Stimulated activated CD4-positive, alpha-beta T cell treated with anti-CD3 and anti-CD28 coated beads, Interleukin-2, amount 100 ng/mL, for 24 hours (primary cell): ENCODE data around the gene CHN2.
"Not testable (repeated sequence)": the region's sequence is repeated elsewhere in the genome, so short reads cannot be mapped to it uniquely, and the experiment has no call there.

Experiments used
- DNase-seq, 2 donors: peaks; one replicate each; pipeline ENCODE4 v3.0.0-alpha.2; 2020

Gene CHN2

DNA sequence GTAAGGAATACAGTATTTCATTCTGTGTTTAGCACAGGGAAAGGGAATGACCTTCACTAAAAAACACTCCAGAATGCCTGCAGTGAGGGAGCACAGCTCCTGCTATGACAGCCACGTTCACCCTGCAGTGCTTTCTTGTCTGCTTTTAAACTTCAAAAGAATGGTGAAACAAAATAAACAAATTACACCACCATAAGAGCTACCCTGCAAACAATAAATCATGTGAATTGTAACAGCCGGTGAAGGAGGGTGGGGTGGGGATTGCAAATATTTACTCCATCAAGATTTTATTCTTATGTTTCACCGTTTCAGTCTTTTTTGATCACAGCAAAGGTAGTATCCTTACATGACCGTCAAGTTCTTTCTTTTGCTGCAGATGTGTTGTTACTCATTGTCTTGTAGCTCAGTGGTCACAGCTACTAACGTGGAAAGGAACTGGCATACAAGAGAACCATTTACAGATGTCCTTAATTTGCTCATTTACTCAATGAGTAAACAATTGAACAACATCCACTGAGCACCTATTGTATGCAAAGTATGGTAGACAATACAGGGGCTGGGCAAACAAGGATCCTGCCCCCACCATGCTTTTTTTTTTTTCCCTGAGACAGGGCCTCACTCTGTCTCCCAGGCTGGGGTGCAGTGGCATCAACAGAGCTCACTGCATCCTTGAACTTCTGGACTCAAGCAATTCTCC lies 4.1 kb upstream of the CHN2 start:
- DNase-seq: no peak

DNA sequence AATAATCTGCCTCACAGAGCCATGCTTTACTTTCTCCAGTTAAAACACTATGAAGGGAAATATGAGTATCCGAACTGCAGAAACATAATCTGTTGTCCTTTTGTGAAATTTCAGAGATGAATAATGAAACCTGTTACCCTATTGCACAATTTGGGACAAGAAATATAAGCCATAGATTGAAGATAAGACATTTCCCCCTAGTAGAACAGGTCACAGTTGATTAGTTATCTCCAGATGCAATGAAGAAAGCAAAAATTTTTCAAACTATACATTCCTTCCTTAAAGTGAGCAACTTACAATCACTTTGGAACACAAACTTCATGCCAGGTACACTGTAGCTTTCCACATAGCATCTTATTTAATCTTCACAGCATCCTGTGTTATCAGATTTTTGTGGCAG lies 2.3 kb upstream of the CHN2 start:
- no peak for DNase-seq

DNA sequence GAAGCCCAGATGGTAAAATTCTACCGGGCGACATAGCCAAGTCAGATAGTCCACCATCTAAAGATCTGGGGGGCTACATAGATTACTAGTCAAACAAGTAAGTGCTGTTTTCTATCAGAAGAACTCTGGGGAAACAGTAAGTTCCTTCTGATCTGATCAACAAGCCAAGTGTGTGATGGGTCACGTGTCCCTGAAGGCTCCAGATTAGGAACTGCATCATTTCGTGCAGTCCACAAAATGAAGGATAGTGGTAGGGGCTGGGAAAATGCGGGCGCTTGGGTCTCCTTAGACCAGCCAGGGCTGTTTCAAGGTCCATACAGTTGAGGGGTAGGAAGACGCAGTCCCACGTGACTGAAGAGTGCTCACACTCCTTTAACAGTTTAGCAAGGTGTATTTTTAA lies 1.8 kb upstream of the CHN2 start:
- no peak for DNase-seq

DNA sequence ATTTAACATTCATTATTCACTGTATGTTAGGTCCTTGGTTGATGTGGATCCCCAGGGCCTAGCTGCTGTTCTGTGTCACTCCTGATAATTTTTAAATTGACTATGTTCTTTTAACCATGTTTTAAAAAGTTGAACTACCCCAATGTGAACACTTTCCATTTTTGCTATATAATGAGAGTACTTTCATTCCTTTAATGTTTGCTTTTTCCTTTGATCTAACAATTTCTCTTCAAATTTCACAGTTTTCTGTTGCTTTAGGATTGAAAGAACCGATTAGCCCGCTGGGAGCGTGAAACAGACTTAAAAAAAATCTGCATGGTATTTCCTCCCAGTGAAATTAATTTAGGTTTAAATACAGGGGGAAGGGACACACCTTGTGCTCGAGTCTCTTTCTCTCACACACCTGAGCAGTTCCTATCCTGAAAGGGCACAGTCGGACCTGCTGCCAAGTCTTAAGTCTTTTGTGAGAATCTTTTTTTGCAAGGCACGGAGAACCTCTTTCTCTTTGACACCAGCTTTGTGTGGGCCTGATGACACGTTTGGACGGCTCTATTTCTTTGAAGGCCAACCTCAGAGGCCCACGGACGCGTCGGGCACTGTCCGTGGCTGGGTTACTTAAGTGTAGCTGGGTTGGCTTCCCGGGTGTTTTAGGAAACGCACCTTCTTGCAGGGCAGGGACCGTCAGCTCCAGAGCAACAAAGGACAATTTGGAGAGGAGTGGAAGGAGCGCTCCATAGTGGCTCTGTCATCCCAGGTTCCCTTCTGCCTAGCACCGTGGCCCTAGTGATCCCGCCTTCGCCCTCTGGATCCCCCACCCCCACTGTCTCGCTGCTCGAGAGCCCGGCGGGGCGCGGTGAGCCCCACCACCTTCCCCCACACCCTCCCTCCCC lies 1.0 kb upstream of the CHN2 start:
- DNase-seq: no peak

DNA sequence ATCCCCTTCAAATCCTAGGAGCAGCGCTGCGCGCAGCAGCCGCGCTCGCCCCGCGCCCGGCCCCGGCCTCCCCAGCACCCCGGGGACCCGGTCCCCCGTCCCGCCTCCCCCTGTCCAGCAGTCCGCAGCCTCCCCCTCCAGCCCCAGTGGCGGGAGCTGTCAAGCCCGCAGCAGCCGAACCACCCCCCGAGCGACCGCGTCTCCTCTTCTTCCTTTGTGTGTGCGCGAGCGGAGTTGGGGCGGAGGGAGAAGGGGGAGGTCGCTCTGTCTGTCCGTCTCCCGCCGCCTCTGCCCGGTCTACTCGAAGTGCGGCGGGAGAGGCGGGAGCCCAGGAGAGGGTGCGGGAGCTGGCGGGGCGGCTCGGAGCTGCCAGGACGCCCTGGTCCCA lies 375 bp upstream of the CHN2 start:
- peak in 1 of 2 donors; percentile 14 for DNase-seq

DNA sequence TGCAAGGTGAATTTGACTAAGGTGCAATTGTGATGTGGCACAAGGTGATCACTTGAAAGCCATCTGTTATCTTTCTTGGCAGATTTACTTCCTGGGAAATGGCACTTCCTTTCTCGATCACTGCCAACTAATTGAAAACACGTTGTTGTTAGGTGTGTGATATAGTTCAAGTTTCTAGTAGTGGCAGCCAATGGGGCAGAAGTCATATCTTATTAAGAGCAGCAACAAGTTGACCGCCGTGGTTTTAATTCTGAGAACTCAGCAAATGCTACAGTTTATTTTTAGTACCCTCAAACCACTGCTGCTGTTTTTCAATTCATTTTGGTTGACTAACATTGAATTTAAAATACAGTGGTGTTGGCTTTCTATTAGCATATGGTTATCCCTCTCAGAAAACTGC lies 1.6 kb downstream of the CHN2 start:
- no peak for DNase-seq

DNA sequence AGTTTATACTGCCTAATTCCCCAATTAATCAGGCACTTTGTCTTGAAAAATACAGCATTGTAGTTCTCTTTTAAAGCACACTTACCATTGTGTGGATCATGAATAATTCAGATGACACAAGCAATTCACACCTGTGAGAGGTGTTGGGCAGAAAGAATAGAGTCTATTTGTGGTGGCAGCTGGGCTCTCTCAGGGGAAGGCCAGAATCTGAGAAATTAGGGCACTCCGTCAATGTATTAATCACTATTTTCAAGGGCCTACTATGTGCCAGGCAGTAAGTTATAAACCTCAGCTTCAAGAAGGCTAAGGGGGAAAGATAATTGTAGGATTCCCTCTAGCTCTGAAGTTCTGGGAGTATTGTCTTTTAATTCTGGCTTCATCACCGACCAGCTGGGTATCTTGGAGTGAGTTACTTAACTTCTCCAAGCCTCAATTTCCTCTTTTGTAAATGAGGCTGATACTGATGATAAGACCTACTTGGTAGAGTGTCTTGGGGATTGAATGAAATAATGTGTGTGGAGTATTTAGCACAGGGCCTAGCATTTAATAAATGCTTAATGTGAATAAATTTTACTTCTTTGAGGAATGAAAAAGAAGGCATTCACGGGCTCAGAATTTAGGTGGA lies 2.5 kb downstream of the CHN2 start:
- DNase-seq: no peak

DNA sequence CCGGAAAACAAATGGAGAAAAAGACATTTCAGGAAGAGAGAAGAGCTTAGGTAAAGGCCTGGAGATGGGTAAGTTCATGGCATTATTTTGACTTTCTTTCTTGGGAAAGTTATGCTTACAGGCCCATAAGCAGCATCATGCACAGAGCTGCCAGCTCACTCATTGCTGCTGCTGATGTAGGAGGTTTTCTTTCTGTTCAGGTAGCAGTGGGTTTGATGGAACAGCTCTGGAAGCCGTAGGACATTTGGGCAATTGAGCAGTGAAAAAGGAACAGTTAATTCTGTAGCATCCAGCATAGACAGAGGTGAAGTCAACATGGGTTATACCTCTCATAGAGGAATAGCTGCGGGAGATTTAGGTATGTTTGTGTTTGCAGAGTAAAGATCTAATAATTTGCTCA lies 3.3 kb downstream of the CHN2 start:
- no peak for DNase-seq

DNA sequence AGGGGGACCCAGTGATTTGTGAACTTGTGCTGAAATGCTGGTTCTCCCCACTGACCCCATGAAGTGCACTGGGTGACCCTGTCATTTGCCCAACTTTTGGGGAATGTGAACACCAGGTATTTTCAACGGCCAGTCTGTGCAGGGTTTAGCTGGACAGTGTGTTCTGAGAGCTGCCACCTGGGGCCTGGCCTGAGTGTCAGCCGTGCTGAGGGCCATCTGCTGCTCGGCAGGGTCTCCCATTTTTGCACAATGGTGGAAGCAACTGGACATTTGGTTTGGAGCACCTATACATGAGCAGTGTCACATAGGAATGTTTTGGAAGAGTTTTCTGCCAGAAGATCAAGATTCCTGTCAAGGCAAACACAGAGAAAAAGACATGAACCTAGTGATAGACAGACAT lies 5.2 kb downstream of the CHN2 start:
- DNase-seq: no peak

DNA sequence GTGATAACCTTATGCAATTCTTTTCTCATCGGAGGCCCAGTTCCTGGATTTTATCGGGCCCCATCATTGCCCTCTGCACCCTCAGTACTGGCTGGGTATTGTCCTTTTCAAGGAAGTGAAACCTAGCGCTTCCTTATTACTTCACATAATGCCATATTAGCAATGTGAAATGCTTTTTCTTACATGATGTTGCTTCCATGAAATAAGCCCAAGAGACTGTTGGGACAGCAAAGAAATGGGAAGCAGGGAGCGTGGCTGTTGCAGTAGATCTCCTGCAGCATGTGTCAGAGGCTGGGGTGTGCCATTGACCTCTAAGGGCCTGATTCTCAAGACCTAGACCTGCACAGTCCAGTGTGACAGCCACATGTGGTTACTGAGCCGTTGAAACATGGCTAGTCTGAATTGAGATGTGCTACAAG lies 8.1 kb downstream of the CHN2 start:
- no peak for DNase-seq

DNA sequence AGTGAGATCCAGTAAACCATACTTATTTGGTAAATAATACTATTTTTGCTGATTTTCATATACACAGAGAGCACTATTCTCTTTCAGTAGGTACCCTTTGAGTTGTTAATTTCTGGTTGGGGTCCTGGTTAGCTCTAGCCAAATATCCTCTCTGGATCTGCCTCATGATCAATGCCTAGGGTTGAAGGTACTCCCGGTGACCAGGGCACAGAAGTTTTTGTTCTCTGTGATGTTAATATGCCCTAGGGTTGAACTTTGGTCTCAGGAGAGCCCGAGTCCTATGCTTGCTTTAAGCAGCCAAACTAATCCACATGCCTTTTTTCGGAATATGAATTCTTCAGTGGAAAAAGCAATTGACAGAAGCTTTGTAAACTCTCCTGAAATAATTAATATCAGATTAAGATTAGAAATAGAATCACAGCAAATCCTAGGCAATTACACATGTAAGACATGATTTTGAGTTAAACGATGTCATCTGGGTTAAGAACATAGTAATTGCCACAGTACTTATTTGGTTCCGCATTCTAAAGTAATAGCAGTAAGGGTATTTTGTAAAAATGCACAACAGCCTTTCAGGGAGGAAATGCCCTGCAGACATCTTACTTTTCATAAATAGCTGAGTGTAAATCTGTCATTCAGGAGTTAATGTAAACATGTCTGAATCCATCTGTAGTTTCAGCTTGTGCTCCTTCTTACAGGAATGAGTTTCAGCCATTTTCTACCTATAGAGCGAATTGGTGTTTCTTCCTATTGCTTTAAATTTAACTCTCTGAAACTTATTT lies 10.1 kb downstream of the CHN2 start:
- DNase-seq: no peak

DNA sequence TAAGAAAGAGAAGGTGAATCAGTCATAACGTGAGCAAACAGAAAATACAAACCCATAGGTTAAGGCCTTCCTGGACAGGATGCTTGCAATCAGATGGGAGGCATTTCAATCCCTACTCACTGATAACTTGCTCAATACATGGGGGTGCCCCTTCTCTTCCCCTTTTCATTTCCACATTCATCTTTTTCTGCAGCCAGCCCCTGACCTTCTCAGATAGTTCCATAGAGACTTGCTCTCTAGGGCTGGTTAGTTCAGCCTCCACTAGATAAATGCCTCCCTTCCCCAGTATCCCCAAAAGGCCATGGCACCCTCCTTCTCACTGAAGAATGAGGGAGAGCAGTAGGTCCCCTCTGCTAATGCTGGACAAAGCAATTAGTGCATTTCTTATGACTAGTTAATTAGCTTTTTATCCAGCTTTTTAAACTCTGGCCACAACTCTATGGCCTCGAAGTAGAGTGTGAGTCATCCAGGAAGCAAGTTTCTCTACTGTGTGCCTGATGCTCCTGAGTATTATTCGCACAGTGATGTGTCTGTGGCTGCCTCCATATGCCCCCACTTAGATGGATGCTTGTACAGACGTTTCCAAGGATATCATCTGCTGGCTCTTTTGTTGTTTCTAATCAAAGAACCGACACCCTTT lies 12.7 kb downstream of the CHN2 start:
- DNase-seq: no peak

DNA sequence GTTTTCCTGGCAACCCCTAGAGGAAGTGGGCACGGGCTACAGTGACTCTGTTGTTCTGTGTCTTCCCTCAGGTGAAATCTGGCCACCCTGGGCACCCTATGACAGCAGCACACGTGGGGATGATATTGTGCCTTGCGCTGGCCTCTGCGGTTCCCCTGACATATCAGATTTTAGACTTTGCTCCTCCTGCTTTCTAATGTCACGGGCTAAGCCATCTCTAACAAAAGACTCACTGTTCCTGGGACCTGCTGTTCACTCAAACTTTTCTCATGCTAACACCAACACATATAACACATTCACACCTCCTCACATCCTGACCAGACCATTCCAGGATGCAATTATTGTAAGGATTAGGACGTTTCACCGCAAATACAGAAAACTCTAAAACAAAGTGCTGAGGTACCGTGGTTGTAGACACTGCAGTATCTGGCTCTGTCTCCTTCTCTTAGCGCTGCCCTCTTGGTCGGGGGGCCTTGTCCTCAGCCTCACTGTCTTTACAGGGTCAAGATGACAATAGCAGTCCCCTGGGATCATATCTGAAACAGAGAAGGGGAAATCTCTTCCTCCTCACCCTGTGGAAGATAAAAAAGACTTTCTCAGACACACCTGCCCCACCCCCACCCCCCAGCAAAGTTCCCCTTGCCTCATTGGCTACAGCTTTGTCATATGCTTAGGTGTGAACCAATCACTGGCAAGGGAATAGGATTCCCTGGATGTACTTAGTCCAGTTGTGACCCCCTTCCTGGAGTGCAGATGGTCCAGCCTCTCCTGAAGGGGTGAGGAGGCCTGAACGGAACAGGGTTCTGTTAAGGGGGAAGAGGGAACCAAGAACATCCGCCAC lies 14.1 kb downstream of the CHN2 start:
- no peak for DNase-seq

DNA sequence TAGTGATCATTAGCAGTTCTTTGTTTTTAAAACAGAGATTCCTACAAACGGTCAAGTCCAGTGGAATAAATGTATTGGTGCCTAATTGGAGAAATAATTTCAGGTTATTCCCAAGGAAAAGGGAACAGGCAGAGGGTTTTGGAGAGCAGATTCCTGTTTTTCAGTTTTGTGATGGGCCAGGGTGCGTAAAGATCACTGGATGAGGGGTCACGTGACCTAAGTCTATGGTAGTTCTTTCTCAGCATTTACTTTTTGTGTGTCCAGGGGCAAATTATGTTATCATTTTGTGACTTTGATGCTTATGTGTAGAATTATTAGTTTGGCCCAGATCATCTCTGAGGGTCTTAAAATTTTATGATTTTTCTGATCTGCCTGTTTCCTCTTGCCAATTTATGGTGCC lies 15.2 kb downstream of the CHN2 start:
- no peak for DNase-seq

DNA sequence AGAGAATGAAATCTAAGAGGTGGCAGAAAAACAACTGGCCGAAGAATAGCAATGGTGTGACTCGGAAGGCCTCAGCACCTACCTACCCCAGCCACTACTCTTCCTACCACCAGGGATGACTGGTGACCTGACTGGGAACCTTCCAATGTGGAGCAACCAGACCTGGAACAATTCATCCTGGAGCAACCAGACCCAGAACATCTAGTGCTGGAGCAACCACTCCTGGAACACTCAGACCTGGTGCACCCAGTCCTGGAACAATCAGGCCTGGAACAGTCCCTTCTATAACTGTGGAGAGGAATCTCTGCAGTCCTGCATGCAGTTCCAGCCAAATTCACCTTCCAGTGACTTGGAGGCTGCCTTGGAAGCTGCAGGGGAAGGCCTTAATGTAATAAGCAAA lies 18.2 kb downstream of the CHN2 start:
- not testable (repeated sequence) for DNase-seq

DNA sequence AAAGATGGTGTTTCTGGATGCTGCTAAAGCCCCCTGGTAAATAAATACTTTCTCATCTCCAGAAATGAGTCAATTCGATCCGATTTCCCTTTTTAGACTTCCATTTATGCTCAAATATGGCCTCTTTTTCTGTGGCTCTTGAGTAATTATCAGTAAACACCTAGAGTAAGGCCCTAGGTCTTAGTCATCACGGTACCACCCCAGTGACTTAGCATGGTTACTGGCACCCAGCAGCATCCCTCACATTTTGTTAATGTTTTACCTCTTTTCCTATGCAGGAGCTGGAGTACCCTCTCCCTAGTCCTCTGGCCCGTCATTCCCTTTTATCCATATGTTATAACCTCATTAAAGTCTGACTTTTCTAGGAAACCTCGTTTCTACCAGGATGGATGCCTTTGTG lies 19.5 kb downstream of the CHN2 start:
- DNase-seq: no peak

DNA sequence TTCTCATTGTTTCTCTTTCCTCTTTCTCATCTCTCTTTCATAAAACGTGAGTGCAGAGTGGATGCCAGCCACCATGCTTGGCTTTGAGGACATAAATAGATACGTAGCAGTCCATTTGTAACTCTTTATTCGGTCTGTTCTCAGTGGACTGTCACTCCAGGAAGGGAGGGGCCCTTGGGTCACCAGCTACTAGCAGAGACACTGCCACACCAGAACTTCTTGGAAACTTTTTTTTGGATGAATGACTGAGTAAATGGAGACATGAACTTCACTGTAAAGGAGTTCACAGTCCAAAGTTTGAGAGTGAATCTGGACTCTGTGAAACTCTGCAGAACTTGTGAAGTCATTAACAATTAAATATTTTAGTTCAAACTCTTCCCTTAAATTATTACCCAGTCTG lies 20.2 kb downstream of the CHN2 start:
- DNase-seq: no peak

DNA sequence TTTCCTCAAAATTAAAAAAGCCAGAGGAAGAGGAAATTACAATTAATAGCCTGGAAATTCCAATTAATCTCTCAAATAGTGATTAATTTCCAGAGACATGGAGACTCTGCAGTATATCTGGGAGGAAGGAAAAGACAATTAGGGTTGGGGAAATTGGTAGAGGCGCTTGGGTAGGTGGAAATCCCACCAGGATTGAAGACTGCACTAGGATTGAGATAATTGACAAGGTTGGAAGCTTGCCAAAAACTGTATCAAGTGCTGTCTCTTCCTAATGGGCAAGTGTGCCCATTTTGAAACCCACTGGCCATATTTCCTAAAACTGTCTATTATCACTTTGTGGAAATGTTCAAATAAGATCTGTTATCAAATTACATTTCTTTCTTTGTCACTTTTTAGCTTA lies 21.6 kb downstream of the CHN2 start:
- DNase-seq: no peak

DNA sequence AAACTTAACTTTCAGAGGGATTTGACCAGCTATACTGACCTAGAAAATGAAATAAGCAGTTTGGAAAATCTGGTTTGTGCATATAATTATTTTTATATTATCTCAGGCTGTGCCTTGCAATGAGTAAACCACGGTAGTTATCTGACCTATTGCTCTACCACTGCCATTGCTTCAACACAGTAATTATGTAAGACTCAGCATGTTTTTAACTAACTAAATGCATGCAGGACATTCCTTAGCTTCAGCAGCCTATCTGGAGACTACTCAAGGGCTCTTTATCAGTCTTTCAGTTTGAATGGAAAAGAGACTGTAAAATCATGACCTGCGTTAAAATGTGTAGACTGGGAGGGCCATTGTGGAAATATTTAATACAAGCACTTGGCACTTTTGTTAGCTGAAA lies 22.5 kb downstream of the CHN2 start:
- no peak for DNase-seq

DNA sequence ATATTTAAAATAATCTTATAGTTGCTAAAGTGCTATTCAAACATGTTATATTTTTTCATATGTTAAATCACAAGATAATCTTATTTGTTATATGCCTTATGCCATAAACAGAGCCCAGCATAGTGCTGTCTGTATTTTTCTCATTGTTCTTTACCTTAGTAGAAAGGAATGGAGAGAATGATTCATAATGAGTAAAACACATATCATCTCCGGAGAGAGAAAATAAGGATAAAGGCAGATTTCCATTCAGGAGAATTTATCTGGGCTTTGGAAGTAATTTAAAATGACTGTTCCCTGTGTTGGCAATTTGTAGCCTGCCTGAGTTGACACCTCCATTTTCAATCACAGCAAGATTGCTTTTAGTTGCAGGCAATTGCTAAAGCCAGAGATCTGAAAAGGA lies 30.2 kb downstream of the CHN2 start:
- DNase-seq: no peak

DNA sequence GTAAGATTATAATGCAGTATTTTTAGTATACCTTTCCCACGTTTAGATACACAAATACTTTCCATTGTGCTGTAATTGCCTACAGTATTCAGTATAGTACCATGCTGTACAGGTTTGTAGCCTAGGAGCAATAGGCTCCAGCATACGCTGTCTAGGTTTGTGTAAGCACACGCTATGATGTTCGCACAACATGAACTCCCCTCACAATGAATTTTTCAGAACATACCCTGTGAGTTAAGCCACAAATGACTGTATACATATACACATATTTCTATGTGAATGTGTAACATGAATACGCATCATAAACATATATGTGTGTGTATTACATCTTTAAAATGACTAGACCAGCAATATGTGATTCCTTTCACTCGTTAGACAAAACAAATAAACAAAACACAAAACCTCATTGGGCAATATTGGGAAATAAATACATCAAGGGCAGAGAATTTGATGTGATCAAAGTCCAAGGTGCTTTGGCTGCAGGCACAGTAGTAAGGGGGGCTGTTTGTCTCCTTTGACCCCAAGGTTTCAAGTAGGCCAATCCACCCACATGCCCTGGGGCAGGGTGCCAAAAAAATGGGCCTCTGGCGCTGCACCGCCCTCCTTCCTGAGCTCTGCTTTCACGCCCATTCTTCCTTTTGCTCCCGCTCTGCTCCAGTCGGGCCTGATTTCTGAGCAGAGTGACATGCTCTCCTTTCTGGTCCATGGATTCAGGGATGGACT lies 33.9 kb downstream of the CHN2 start:
- no peak for DNase-seq
